ENCODE data around the gene TEX38.

GRCh38 chr1:46646331-46646730 is 25.3 kb upstream of the TEX38 start:
- no peak for TF ChIP-seq RARB (CRISPR knock-in tag; IDR thresholded peaks at IDR 0.05)
- no peak for TF ChIP-seq ARNTL (CRISPR knock-in tag; IDR thresholded peaks at IDR 0.05; ENCODE audit: borderline replicate concordance, low read depth)
- no peak for TF ChIP-seq CREB5 (CRISPR knock-in tag; IDR thresholded peaks at IDR 0.05; ENCODE audit: low read depth)
- TF ChIP-seq ESRRG (CRISPR knock-in tag; IDR thresholded peaks at IDR 0.05) = no peak
- TF ChIP-seq GLIS3 (CRISPR knock-in tag; IDR thresholded peaks at IDR 0.05) = no peak
- TF ChIP-seq OSR1 (CRISPR knock-in tag; IDR thresholded peaks at IDR 0.05) = no peak
- TF ChIP-seq ZFP3 (CRISPR knock-in tag; IDR thresholded peaks at IDR 0.05) = no peak
- TF ChIP-seq PATZ1 (CRISPR knock-in tag; IDR thresholded peaks at IDR 0.05; ENCODE audit: borderline replicate concordance) = no peak

Data from SK-N-SH treated with all-trans-retinoic acid at 6 μM for 48 hours (cell line).